ENCODE measurements around the gene RABGAP1L.
"Not testable (repeated sequence)": the region's sequence is repeated elsewhere in the genome, so short reads cannot be mapped to it uniquely, and the experiment has no call there.

Gene RABGAP1L

DNA sequence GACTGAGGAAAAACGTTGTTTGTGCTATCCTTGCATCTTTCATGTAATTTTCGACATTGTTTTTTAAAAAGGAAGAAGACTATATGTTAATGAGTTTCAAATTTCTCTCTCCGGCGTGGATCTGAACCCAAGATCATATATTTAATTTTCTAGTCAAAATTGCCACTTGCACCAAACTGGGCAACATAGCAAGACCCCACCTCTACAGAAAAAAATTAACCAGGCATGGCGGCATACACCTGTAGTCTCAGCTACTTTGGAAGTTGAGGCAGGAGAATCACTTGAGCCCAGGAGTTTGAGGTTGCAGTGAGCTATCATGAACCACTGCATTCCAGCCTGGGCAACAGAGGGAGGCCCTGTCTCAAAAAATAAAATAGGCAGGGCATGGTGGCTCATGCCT is 16.5 kb upstream of the RABGAP1L start:
- Mint-ChIP-seq H3K36me3 (ENCODE audit: low read depth) (no peaks in the 10 kb centered on the region), H3K27me3 (peaks cover 3% of the 10 kb centered on the region), H3K4me1 (ENCODE audit: low read depth) (peaks cover 3% of the 10 kb centered on the region), H3K27ac (no peak overlapping the region), H3K4me3 (no peak overlapping the region), H3K9me3 (no peaks in the 10 kb centered on the region)

DNA sequence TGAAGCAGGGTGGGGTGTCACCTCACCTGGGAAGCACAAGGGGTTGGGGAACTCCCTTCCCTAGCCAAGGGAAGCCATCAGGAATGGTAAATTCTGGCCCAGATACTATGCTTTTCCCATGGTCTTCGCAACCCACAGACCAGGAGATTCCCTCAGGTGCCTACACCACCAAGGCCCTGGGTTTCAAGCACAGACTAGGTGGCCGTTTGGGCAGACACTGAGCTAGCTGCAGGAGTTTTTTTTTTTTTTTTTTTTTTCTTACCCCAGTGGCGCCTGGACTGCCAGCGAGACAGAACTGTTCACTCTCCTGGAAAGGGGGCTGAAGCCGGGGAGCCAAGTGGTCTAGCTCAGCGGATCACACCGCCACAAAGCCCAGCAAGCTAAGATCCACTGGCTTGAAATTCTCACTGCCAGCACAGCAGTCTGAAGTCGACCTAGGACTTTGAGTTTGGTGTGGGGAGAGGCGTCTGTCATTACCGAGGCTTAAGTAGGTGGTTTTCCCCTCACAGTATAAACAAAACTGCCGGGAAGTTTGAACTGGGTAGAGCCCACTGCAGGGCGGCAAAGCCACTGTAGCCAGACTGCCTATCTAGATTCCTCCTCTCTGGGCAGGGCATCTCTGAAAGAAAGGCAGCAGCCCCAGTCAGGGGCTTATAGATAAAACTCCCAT is 15.5 kb upstream of the RABGAP1L start:
- H3K27ac Mint-ChIP-seq; H3K4me3 Mint-ChIP-seq; H3K27me3 Mint-ChIP-seq; H3K4me1 Mint-ChIP-seq (ENCODE audit: low read depth); H3K9me3 Mint-ChIP-seq; H3K36me3 Mint-ChIP-seq (ENCODE audit: low read depth): not testable (repeated sequence)

DNA sequence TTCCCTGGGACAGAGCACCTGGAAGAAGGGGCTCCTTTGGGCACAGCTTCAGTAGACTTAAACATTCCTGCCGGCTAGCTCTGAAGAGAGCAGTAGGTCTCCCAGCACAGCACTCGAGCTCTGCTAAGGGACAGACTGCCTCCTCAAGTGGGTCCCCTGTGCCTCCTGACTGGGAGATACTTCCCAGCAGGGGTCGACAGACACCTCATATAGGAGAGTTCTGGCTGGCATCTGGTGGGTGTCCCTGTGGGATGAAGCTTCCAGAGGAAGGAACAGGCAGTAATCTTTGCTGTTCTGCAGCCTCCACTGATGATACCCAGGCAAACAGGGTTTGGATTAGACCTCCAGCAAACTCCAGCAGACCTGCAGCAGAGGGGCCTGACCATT is 14.9 kb upstream of the RABGAP1L start:
- H3K27ac Mint-ChIP-seq; H3K36me3 Mint-ChIP-seq (ENCODE audit: low read depth); H3K4me1 Mint-ChIP-seq (ENCODE audit: low read depth); H3K4me3 Mint-ChIP-seq; H3K9me3 Mint-ChIP-seq; H3K27me3 Mint-ChIP-seq: not testable (repeated sequence)

DNA sequence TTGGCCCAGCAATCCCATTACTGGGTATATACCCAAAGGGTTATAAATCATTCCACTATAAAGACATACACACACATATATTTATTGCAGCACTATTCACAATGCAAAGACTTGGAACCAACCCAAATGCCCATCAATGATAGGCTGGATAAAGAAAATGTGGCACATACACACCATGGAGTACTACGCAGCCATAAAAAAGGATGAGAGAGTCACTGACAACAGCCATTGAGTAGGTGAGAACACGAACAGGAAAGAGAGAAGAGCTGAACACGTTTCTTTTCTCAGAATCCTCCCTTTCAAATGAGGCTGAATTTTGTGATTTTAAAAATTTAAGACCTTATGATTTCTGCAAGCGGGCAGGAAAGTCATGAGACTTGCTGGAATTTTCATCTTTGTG is 10.1 kb upstream of the RABGAP1L start:
- no peak overlapping the region for H3K4me3 Mint-ChIP-seq
- H3K4me1 Mint-ChIP-seq (ENCODE audit: low read depth): peaks cover 20% of the 10 kb centered on the region
- no peaks in the 10 kb centered on the region for H3K27me3 Mint-ChIP-seq
- peaks cover 5% of the 10 kb centered on the region for H3K36me3 Mint-ChIP-seq (ENCODE audit: low read depth)
- no peaks in the 10 kb centered on the region for H3K9me3 Mint-ChIP-seq
- no peak overlapping the region for H3K27ac Mint-ChIP-seq

DNA sequence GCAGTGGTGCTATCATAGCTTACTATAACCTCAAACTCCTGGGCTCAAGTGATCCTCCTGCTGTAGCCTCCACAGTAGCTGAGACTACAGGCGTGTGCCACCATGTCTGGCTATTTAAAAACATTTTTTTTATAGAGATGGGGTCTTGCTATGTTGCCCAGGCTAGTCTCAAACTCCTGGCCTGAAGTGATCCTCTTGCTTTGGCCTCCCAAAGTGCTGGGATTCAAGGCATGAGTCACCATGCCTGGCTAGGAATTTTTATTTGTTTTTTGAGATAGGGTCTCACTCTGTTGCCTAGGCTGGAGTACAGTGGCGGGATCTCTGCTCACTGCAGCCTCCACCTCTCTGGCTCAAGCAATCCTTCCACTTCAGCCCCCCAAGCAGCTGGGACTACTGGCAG is 8.8 kb upstream of the RABGAP1L start:
- no peaks in the 10 kb centered on the region for H3K9me3 Mint-ChIP-seq

DNA sequence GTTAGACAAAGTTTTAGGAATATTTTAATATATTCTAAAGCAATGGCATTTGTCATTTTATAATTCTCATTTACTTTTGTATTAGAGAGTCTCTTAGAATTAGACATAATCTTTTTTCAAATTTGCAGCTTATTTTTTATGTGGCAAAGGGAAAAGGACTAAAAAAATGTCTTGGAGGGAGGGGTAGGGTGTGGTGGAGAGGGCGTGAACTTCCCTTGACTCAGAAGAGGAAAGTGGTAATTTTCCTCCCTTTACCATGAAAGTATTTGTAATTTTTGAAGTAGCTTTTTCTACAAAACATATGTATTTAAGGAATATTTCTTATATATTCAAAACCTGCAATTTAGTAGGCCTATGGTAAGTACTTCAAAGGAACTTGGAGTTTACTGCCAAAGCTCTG is 6.9 kb upstream of the RABGAP1L start:
- Mint-ChIP-seq H3K27ac (no peak overlapping the region), H3K9me3 (no peaks in the 10 kb centered on the region)

More for the DNA sequence above, 8.8 kb upstream of the RABGAP1L start:
- Mint-ChIP-seq H3K36me3 (ENCODE audit: low read depth) (peaks cover 5% of the 10 kb centered on the region), H3K4me1 (ENCODE audit: low read depth) (peaks cover 19% of the 10 kb centered on the region), H3K27ac (no peak overlapping the region), H3K4me3 (no peak overlapping the region), H3K27me3 (no peaks in the 10 kb centered on the region)

DNA sequence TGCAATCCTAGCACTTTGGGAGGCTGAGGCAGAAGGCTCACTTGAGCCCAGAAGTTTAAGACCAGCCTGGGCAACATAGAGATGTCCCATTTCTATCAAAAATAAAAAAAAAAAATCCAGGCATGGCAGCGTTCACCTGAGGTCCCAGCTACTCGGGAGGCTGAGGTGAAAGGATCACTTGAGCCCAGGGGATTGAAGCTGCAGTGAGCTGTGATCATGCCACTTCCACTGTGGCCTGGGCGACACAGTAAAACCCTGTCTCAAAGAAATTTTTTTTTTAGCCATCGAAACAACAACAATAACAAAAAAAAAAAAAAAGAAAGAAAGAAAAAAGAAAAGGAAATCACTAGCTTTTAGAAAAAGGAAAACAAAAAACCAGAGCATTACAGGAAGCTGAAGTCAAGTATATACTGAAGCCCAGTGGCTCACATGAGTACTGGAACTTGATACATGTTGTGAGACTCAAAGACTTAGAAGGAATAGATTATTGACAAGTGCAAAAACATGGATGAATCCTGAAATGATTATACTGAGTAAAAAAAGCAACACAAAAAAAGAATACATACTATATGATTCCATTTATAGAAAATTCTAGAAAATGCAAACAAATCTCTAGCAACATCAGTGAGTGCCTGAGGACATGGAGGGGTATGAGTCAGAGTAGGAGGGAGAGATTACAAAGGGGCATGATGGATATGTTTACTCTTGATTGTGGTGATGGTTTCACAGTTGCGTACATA is 6.1 kb upstream of the RABGAP1L start:
- Mint-ChIP-seq H3K9me3 (no peaks in the 10 kb centered on the region), H3K27ac (no peak overlapping the region), H3K27me3 (no peaks in the 10 kb centered on the region), H3K4me3 (no peak overlapping the region), H3K36me3 (ENCODE audit: low read depth) (peaks cover 1% of the 10 kb centered on the region), H3K4me1 (ENCODE audit: low read depth) (peaks cover 43% of the 10 kb centered on the region)

More for the DNA sequence above, 6.9 kb upstream of the RABGAP1L start:
- H3K36me3 Mint-ChIP-seq (ENCODE audit: low read depth): peaks cover 5% of the 10 kb centered on the region
- H3K4me3 Mint-ChIP-seq: no peak overlapping the region
- no peaks in the 10 kb centered on the region for H3K27me3 Mint-ChIP-seq
- peaks cover 35% of the 10 kb centered on the region for H3K4me1 Mint-ChIP-seq (ENCODE audit: low read depth)

DNA sequence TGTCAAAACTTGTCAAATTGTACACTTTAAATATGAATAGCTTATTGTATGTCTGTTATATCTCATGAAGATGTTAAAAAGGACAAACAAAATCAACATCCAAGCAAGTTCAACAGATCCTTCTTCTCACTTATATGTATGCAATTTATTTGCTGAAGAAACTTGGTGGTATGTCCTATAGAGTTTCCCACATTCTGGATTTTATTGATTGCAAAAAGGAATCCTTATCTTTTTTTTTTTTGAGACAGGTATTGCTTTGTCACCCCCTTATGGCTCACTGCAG is 5.6 kb upstream of the RABGAP1L start:
- Mint-ChIP-seq H3K27me3 (no peaks in the 10 kb centered on the region), H3K4me1 (ENCODE audit: low read depth) (peaks cover 48% of the 10 kb centered on the region), H3K9me3 (no peaks in the 10 kb centered on the region), H3K4me3 (no peak overlapping the region), H3K36me3 (ENCODE audit: low read depth) (no peaks in the 10 kb centered on the region), H3K27ac (no peak overlapping the region)

DNA sequence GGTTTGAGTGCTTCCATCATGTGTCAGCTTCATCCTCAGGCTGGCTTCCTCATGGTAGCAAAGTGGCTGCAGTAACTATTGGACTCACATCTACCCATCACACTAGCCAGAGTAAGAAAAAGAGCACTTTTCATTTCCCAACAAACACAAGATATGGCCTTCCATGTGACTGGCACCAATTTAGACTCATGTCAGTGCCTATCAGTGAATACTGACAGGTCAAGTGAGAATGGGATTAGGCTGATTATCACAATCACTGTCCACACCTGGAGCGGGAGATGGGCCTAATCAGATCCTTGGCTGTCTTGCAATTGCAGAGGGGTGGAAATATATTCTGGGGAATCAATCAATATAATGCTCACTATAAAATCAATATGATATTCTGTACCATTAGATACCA is 2.9 kb upstream of the RABGAP1L start:
- no peak overlapping the region for H3K4me3 Mint-ChIP-seq
- no peaks in the 10 kb centered on the region for H3K36me3 Mint-ChIP-seq (ENCODE audit: low read depth)
- peaks cover 66% of the 10 kb centered on the region for H3K4me1 Mint-ChIP-seq (ENCODE audit: low read depth)
- H3K27me3 Mint-ChIP-seq: no peaks in the 10 kb centered on the region
- H3K9me3 Mint-ChIP-seq: no peaks in the 10 kb centered on the region
- H3K27ac Mint-ChIP-seq: peak overlapping the region; percentile 68

DNA sequence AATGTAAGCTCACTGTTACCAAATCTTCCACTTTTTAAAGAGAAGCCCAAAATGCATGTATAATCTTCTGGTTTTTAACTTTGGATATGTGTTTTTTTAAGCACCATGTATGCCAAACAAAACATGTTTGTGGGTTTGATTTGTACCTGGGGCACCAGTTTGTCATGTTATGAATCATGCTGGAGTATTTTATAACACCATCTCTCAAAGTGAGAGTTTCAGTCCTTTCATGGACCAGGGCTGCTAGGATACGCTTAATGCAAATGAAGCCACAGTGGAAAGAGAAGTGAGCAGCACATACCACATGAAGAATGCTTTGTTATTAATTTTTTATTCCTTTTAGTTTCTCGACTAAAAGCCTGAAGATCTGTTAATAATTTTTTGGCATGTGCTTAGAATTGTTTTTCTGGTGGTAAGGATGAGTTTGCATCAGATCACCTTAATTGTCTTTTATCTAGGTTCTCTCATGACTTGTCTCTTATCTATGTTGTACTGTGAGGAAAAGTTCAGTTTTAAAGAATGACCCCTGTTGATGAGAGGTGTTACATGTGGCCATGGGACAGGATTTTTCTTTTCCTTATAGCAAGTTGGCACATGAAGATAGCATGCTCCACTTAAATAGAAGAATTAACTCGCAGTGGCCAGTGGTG is 2.0 kb upstream of the RABGAP1L start:
- Mint-ChIP-seq H3K27ac (peak overlapping the region; percentile 85), H3K36me3 (ENCODE audit: low read depth) (peaks cover 3% of the 10 kb centered on the region), H3K27me3 (no peaks in the 10 kb centered on the region), H3K4me3 (peak overlapping the region; percentile 99), H3K9me3 (no peaks in the 10 kb centered on the region), H3K4me1 (ENCODE audit: low read depth) (peaks cover 74% of the 10 kb centered on the region)

DNA sequence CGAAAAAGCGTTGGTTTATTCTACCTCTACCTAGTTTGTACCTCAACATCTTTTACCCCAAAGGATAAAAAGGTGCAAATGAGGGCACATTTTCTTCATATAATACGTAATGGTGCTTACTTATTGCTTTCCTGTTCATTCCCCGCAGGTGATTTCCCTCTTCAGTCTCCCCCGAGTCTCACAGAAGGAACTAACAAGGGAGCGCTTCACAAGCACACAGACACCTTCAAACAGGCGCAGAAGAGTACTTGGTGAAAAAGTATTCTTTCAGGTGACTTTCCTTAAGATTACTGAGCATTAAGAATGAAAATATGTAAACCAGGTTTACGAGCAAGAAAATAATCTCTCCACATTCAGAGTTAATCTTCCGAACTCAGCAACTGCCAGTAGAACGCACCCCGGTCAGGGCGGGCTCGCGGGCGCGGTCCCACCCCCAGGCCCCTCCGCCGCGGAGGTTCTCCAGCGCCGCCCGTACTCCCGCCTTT is 511 bp upstream of the RABGAP1L start:
- peak overlapping the region; percentile 90 for H3K27ac Mint-ChIP-seq
- H3K4me3 Mint-ChIP-seq: peak overlapping the region; percentile 99
- peaks cover 4% of the 10 kb centered on the region for H3K36me3 Mint-ChIP-seq (ENCODE audit: low read depth)
- H3K4me1 Mint-ChIP-seq (ENCODE audit: low read depth): peaks cover 70% of the 10 kb centered on the region
- H3K27me3 Mint-ChIP-seq: no peaks in the 10 kb centered on the region
- H3K9me3 Mint-ChIP-seq: no peaks in the 10 kb centered on the region

DNA sequence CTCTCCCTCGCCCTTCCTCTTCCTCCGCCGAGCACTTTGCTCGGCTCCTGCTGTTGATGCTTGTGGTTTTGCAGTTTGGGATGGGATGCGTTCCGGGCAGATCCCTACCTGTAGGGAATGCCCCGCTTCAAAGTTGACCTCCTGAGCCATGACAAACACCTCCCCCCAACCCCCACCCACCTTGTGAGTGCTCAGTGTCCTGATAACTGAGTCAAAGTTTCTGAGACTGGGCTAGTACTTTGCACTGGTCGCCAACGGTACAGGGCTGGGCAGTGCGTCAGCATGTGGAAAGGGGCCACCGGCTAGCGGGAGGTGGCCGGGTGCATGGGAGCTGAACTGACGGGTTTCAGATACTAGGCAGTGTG is 771 bp downstream of the RABGAP1L start:
- H3K4me1 Mint-ChIP-seq (ENCODE audit: low read depth): peaks cover 76% of the 10 kb centered on the region

DNA sequence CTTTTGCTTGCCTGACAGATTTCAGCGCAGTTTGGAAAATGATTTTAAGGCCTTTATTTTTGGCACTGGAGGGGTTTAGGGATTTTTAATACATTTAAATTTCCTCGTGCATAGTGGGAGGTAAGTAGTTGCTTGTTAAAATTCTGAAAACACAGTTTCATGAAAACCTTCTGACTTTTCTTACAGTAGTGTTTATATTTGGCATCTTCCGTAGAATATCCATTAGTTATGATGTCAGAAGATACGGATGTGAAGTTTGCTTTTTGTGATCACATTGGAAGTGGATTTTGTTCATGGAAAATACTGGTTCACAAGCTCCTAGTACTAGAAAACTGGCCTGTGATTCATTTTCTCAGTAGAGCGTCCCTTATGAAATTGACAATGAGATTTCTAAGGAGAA is 1.3 kb downstream of the RABGAP1L start:
- Mint-ChIP-seq H3K9me3 (no peaks in the 10 kb centered on the region), H3K27me3 (no peaks in the 10 kb centered on the region), H3K36me3 (ENCODE audit: low read depth) (peaks cover 8% of the 10 kb centered on the region), H3K4me1 (ENCODE audit: low read depth) (peaks cover 75% of the 10 kb centered on the region), H3K27ac (peak overlapping the region; percentile 96), H3K4me3 (peak overlapping the region; percentile 99)

More for the DNA sequence above, 771 bp downstream of the RABGAP1L start:
- Mint-ChIP-seq H3K36me3 (ENCODE audit: low read depth) (peaks cover 8% of the 10 kb centered on the region), H3K9me3 (no peaks in the 10 kb centered on the region), H3K4me3 (peak overlapping the region; percentile 99), H3K27ac (peak overlapping the region; percentile 96), H3K27me3 (no peaks in the 10 kb centered on the region)

DNA sequence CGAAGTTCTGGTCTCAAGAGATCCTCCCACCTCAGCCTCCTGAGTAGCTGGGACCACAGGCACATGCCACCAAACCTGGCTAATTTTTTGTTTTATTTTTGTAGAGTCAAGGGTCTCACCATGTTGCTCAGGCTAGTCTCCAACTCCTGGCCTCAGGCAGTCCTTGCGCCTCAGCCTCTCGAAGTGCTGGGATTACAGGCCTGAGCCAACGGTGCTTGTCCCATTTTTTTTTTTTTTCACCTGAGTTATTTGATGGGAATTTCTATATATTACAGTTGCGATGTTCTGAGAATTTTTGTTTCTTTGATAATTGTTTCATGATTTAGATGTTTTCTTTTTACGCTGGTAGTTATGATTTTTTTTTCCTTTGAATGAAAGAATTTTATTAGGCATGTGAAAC is 2.5 kb downstream of the RABGAP1L start:
- H3K36me3 Mint-ChIP-seq (ENCODE audit: low read depth): peaks cover 16% of the 10 kb centered on the region
- peaks cover 78% of the 10 kb centered on the region for H3K4me1 Mint-ChIP-seq (ENCODE audit: low read depth)
- no peaks in the 10 kb centered on the region for H3K9me3 Mint-ChIP-seq
- no peak overlapping the region for H3K27ac Mint-ChIP-seq
- no peaks in the 10 kb centered on the region for H3K27me3 Mint-ChIP-seq
- H3K4me3 Mint-ChIP-seq: peak overlapping the region; percentile 14

DNA sequence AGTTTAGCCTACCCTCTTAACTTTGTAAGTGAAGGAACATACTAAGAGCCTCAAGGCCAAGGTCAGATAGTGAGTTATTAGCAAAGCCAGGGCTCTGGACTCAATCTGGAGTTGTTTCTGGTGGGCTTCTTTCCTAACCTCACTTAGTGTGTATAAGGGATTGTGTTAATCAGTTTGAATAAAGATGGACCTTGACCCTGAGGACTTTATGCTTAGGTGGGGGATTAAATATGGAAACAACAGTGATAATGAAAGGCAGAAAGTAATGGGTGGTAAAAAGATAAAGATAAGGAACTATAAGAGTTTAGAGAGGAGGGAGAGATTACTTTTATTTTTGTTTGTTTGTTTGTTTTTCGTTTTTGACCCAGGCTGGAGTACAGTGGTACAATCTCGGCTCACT is 5.5 kb downstream of the RABGAP1L start:
- no peaks in the 10 kb centered on the region for H3K27me3 Mint-ChIP-seq
- H3K4me3 Mint-ChIP-seq: no peak overlapping the region
- H3K36me3 Mint-ChIP-seq (ENCODE audit: low read depth): peaks cover 30% of the 10 kb centered on the region
- H3K9me3 Mint-ChIP-seq: no peaks in the 10 kb centered on the region
- peak overlapping the region; percentile 65 for H3K27ac Mint-ChIP-seq
- peaks cover 68% of the 10 kb centered on the region for H3K4me1 Mint-ChIP-seq (ENCODE audit: low read depth)
